Measurements from ENCODE around the gene ERN1.

The ERN1 gene

DNA sequence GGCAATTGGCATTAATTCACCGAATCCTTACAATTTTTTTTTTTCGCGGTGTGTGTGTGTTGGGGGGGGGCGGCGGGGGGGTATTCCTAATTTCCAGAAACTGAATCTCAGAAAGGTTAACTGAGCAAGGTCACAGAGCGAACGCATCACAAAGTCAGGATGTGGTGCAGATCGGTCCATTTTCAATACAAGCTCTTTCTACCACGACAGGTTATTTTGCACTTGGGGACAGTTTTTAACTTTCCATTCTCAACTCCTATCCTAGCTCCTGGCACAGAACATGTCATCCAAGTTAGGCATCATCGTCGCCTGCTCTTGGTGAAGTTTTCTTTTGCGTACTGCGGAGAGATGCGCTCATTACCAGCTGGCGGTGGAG, 15.4 kb upstream of the ERN1 start:
- H3K4me1 ChIP-seq = peaks cover 0 to 21% (median 16%) of the 10 kb centered on the region in 4 donors
- peaks cover 0 to 17% (median 9%) of the 10 kb centered on the region in 3 donors for H3K36me3 ChIP-seq
- intact Hi-C loops (cut with DNase I; ENCODE audit: low total_unique reads) = no loop called here
- no peak for DNase-seq
- H3K27me3 ChIP-seq = no peaks in the 10 kb centered on the region
- TF ChIP-seq, protein P1, sequence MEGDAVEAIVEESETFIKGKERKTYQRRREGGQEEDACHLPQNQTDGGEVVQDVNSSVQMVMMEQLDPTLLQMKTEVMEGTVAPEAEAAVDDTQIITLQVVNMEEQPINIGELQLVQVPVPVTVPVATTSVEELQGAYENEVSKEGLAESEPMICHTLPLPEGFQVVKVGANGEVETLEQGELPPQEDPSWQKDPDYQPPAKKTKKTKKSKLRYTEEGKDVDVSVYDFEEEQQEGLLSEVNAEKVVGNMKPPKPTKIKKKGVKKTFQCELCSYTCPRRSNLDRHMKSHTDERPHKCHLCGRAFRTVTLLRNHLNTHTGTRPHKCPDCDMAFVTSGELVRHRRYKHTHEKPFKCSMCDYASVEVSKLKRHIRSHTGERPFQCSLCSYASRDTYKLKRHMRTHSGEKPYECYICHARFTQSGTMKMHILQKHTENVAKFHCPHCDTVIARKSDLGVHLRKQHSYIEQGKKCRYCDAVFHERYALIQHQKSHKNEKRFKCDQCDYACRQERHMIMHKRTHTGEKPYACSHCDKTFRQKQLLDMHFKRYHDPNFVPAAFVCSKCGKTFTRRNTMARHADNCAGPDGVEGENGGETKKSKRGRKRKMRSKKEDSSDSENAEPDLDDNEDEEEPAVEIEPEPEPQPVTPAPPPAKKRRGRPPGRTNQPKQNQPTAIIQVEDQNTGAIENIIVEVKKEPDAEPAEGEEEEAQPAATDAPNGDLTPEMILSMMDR (IDR thresholded peaks at IDR 0.05) = no peak
- no peaks in the 10 kb centered on the region for H3K9me3 ChIP-seq
- H3K27ac ChIP-seq = peak overlapping the region; percentile 92 to 98
- peak overlapping the region; percentile 74 to 96 for H3K4me3 ChIP-seq

GRCh38 chr17:64139542-64139941, 9.6 kb upstream of the ERN1 start:
- intact Hi-C loops (cut with DNase I; ENCODE audit: low total_unique reads) = loop anchor here (10.0 kb wide), 1 partner anchor 75 kb away; no protein-coding TSS in a partner anchor

DNA sequence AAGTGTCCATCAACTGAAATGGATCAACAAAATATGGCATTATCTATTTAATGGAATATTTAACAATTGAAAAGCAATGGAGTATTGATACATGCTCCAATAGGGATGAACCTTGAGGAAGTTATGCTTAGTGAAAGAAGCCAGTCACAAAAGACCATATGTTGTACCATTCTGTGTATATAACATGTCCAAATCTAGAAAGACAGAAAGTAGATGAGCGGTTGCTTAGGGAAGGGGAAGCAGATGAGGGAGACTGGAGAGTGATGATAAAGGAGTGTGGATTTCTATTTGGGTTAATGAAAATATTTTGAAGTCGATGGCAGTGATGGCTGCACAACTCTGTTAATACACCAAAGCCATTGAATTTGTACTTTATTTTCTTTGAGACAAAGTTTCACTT, 8.5 kb upstream of the ERN1 start:
- DNase-seq = no peak
- no peaks in the 10 kb centered on the region for H3K9me3 ChIP-seq
- H3K36me3 ChIP-seq = no peaks in the 10 kb centered on the region
- no peak overlapping the region for H3K27ac ChIP-seq
- TF ChIP-seq, protein P1 (IDR thresholded peaks at IDR 0.05) = no peak
- no peaks in the 10 kb centered on the region for H3K27me3 ChIP-seq
- no peaks in the 10 kb centered on the region for H3K4me1 ChIP-seq
- intact Hi-C loops (cut with DNase I; ENCODE audit: low total_unique reads) = loop anchor here (10.0 kb wide), 1 partner anchor 74 kb away; no protein-coding TSS in a partner anchor
- H3K4me3 ChIP-seq = no peak overlapping the region

More at GRCh38 chr17:64139542-64139941, 9.6 kb upstream of the ERN1 start:
- Histone ChIP-seq H3K4me1 (no peaks in the 10 kb centered on the region), H3K36me3 (no peaks in the 10 kb centered on the region), H3K9me3 (no peaks in the 10 kb centered on the region), H3K27ac (no peak overlapping the region), H3K4me3 (no peak overlapping the region), H3K27me3 (no peaks in the 10 kb centered on the region)
- DNase-seq = no peak
- TF ChIP-seq, protein P1 (IDR thresholded peaks at IDR 0.05) = no peak

DNA sequence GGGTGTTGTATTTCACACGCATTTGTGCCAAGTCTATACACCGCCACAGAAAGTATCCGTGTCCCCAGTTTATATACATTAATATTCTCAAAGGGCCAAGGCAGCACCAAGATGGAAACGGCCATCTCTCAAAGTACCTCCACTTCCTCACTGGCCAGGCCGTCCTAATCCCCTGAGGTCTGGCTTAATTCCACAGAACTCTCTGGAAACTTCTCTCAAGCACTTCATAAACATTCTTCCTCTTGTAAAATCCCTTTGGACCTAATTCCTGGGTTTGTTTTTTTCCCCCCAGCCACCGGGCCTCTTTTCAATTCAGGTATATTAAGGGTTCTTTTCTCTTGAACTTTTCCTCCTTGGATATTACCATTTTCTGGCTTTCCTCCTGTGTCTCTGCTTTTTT, 5.1 kb upstream of the ERN1 start:
- intact Hi-C loops (cut with DNase I; ENCODE audit: low total_unique reads) = loop anchor here (5.0 to 10.0 kb wide), 2 partner anchors 70 to 108 kb away; no protein-coding TSS in a partner anchor
- TF ChIP-seq, protein P1 (IDR thresholded peaks at IDR 0.05) = no peak
- H3K36me3 ChIP-seq = no peaks in the 10 kb centered on the region
- no peak overlapping the region for H3K4me3 ChIP-seq
- peaks cover 0 to 13% (median 7%) of the 10 kb centered on the region in 4 donors for H3K4me1 ChIP-seq
- no peaks in the 10 kb centered on the region for H3K27me3 ChIP-seq
- no peaks in the 10 kb centered on the region for H3K9me3 ChIP-seq
- no peak overlapping the region for H3K27ac ChIP-seq
- DNase-seq = no peak

- H3K36me3 ChIP-seq = no peaks in the 10 kb centered on the region
- peaks cover 0 to 13% (median 7%) of the 10 kb centered on the region in 4 donors for H3K4me1 ChIP-seq
- no peaks in the 10 kb centered on the region for H3K27me3 ChIP-seq
- no peak overlapping the region for H3K27ac ChIP-seq
- no peak for DNase-seq
- no peak overlapping the region for H3K4me3 ChIP-seq
- TF ChIP-seq, protein P1 (IDR thresholded peaks at IDR 0.05) = no peak
- H3K9me3 ChIP-seq = no peaks in the 10 kb centered on the region
- intact Hi-C loops (cut with DNase I; ENCODE audit: low total_unique reads) = loop anchor here (5.0 to 10.0 kb wide), 2 partner anchors 70 to 107 kb away; no protein-coding TSS in a partner anchor
Observed at GRCh38 chr17:64134216-64134970, 4.4 kb upstream of the ERN1 start.

Measured in tibial artery (tissue), 4 donors.